Eye (tissue), 1 donor: ENCODE data around the gene CERS6.
"Not testable (repeated sequence)": the region's sequence is repeated elsewhere in the genome, so short reads cannot be mapped to it uniquely, and the experiment has no call there.

Experiments used
- DNase-seq: peaks from one replicate; pipeline ENCODE4 v3.0.0-alpha.2; 2015

Gene CERS6

GRCh38 chr2:168744844-168745243 lies 288.8 kb downstream of the CERS6 start:
- DNase-seq, result no peak

GRCh38 chr2:168748461-168748860 lies 292.4 kb downstream of the CERS6 start:
- DNase-seq, result no peak

DNA sequence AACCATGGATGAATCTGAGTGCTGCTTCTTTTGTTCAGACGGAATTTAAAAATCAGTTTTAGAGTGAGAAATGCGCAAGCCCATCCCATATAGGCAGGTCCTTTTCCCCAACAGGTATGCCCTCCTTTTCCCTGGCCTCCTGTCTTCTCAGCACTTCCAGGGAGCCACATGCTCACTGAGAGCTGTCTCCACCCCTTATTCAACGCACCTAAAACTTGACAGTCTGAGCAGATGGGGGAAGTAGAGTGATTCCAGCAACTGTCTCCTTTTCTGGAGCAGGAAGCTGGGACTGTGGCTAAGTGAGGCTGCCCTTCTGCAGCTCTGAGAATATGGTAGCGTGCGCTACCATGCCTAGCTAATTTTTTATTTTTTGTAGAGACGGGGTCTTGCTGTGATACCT lies 293.2 kb downstream of the CERS6 start:
- no peak for DNase-seq

DNA sequence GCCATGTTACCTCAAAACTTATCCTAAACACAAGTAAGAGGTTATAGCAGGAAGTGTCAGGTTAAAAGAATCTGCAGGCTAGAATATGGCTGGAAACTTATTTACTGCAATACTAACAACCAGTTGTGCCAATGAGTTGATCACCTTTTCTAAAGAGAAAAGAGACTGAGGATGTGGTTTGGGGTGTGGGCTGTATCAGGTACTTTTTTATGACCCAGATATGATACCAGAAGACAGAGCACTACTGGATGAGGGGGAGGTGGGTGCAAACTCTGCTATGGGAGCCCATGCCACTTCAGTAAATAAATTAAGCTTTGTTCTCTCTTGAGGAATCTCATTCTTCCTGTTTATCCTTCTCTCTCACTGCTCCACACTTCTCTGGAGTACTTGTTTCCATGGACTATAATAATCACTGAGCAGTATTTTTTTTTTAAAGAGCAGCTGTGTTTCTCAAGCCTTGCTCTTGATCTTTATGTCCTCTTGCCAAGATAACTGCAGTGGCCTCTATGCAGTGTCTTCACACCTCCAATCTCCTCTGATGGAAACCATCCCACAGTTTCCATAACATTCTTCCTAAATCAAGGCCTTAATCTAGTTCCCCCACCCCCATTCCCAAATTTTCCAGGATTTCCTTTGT lies 295.1 kb downstream of the CERS6 start:
- DNase-seq, result no peak

GRCh38 chr2:168752361-168752760 lies 296.3 kb downstream of the CERS6 start:
- no peak for DNase-seq

GRCh38 chr2:168753765-168754329 lies 297.8 kb downstream of the CERS6 start:
- no peak for DNase-seq

DNA sequence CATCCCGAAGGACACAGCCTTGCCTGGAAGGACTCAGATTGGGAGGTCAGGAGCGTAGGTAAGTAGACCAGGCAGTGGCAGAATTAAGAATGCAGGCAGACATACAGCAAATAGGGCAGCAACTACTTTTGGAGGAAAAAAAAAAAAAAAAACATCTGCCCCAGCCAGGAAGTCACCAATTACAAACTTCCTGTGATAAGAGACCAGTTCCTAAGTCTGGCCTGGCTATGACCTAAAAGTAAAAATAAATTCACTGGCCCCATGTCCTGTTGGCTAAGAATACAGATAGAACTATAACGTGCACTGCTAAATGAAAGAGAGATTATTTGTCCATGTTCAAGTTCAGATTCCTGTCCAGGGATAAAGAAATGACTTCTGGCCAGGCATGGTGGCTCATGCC lies 301.2 kb downstream of the CERS6 start:
- no peak for DNase-seq

- DNase-seq, result peak; percentile 70
These were observed 303.1 kb downstream of the CERS6 start for GRCh38 chr2:168758970-168759820.

- no peak for DNase-seq
These were observed 309.3 kb downstream of the CERS6 start for GRCh38 chr2:168765401-168765800.

DNA sequence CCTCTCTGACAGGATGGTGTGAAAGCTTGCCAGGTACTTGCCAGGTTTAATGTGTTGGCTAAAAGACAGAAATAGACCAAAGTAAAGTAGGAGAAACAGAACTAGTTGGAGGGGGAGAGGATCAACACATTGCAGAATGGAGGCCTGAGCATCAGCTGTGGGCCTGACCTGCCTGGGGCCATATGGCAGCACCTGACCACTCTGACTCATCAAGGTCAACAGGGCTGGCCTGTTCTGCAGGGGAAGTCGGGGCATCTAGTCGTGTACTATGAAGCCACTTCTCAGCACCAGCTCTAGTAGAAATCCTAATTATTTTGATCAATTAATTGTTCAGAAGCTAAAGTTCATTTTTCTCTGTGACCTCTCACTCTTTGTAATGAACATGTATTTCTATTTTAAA lies 310.5 kb downstream of the CERS6 start:
- no peak for DNase-seq

DNA sequence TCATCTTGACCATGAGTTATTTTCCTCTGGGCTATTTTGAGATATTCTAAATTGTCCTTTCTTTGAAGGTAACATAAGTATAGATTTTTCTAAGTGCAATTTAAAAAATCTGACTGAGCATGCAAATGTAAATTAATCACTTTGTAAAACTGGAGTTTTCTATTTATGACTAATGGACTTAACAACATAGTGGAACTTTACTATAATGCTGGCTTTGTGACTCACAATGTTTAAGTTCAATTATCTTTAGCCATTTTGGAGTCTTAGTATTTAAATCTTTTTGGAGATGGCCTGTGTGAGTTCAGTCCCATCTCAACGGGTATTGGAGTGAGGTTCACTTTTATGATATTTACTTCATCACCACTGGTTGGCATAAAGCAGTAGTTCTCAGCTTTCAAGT lies 311.2 kb downstream of the CERS6 start:
- no peak for DNase-seq

GRCh38 chr2:168768357-168768756 lies 312.3 kb downstream of the CERS6 start:
- DNase-seq, result not testable (repeated sequence)

GRCh38 chr2:168770796-168771195 lies 314.7 kb downstream of the CERS6 start:
- DNase-seq, result peak; percentile 29

- DNase-seq, result no peak
These were observed 316.6 kb downstream of the CERS6 start for GRCh38 chr2:168772704-168773103.

DNA sequence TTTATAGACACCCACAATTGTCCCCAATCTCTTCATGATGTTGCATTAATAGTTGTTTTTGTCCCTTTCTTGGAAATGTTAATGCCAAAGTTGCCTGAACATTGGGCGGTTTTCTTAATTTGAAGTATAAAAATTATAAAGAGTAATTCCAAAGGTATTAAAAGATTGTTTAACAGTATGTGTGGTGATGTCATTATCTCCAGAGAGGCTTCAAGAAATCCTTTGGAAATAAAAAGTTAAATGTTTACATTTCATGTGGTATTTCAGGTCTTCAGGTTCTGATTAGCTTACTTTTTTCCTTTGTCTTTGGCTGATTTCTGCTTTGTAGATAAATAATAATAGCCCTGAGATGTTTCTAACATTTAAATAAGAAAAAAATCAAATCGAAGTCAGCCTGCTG lies 317.1 kb downstream of the CERS6 start:
- no peak for DNase-seq

- DNase-seq, result peak; percentile 23
These were observed 317.8 kb downstream of the CERS6 start for GRCh38 chr2:168773719-168774521.

DNA sequence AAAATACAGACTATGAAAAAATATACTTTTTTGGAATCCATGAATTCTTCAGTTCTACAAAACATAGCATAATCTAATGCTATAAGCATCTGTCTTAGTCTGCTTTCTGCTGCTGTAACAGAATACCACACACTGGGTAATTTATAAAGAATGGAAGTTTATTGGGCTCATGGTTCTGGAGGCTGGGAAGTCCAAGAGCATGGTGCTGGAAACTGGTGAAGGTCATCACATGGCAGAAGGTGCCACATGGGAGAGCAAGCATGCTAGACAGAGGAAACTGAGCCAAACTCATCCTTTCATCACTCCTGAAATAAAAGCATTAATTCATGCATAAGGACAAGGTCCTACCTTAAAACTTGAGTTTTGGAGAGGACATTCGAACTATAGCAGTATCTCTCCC lies 319.8 kb downstream of the CERS6 start:
- no peak for DNase-seq

DNA sequence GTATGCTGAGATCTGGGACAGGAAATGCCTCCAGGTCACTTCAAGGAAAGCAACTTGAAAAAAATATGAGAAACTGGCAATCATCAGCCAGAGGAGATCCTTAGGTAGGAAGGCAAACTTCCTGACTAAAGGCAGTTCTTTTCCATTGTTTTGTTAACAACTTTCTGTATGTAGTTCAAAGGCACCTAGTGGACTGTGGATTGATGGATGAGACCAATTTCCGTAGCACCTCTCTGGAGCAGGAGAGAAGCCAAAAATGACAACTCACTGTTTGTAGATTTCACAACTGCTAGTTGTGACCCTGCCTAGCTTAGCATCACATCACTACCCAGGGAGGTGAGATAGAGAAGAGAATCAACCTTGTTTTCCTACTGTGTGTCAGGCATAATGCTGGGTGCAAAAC lies 324.6 kb downstream of the CERS6 start:
- DNase-seq, result no peak

DNA sequence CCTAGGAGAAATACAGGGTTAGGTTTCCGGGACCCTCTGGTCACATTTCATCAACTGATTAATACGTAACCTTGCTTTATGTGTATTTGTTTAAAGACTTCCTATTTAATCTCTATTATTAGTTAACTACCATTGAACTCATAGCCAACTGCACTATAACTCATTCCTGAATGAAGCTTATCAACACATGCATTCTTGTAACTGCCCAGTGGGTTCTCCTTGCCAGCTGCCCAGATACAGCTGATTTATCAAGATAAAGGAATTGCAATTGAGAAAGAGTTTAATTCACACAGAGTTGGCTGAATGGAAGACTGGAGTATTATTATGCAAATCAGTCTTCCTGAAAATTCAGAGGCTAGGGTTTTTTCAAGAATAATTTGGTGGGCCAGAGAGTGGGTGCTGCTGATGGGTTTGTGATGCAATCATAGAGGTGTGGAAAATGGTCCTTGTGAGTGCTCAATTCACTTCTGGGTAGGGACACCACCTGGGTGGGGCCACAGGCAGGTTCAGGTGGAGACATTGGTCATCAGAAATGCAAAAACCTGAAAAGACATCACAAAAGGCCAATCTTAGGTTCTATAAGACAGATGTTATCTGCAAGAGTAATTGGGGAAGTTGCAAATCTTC lies 325.2 kb downstream of the CERS6 start:
- no peak for DNase-seq

DNA sequence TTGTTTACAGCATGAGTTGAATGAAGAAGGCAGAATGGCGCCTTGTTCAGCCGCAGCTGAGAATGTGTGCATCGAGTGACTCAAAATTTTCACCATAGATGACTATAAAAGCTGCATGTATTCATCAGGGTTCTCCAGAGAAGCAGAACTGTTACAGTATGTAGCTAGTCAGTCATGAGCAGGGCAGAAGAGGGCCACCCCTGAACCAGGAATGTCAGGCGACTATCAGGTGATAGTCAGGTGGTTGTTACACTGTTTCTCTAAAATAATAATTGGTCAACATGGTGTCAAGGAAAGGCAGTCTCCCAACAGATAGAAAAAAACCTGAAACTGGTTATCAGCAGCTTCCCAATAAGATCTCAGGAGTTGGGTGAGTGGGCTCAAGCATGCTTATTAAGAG lies 326.2 kb downstream of the CERS6 start:
- no peak for DNase-seq

GRCh38 chr2:168784993-168785392 lies 328.9 kb downstream of the CERS6 start:
- DNase-seq, result no peak

DNA sequence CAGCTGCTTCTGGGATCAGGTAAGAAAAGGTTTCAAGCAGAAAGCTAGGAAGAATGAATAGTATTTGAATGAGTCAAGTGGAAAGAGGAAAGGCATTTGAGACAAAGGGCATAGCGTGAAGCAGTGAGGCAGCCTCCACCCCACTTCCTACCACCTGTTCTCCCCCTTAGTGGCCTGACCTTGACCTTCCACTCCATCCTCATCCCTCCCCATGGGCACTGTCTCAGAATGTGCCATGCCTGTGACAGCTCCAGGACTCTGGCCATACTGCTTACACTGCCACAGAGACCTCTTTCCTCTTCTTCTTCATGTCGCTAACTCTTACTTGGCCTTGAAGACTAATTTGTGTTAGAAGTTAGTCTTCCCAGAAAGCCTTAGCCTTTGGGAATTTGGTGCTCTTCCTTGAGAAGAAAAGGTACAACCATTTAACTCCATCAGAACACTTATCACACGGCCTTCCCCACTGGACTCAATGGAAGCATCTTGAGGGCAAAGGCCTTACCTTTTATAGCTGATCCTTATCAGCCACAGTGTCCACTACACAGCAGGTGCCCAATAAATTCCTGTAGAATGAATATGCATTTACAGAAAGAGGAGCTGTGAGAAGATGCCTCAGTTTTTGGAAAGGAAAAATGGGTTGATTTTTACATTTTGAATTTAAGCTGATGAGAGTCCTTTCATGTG lies 331.2 kb downstream of the CERS6 start:
- no peak for DNase-seq
